B cell (primary cell): ENCODE data around the gene POU2F3. TPM values are rescaled to one million over a fixed set of nuclear protein-coding genes. Genes with fewer than 3 reads are reported as not detected.

ENCODE experiments used
- ATAC-seq: fragments of 200-7000 bp; cut with Tn5 transposase; one replicate; pipeline ENCODE4 v1.10.0; 2021; ENCODE audit warnings: low read depth, mild to moderate bottlenecking, moderate number of reproducible peaks, moderate library complexity
- CTCF ChIA-PET: fragments of 350-600 bp; sonication (Branson Sonifier 250); formaldehyde crosslinking; loops from one replicate; lab custom pipeline; 2021; ENCODE audit warnings: antibody characterized with exemption, inconsistent platforms; lab: Charles Lee
- POLR2A ChIA-PET: fragments of 350-600 bp; sonication (Branson Sonifier 250); formaldehyde crosslinking; loops from one replicate; lab custom pipeline; 2021; ENCODE audit warnings: antibody characterized with exemption; lab: Charles Lee
- DNase-seq: peaks from one replicate; pipeline ENCODE4 v3.0.0; 2013
- H2AFZ ChIP-seq: 2 replicates; pipeline ENCODE4 v1.6.1; 2012; ENCODE audit warnings: mild to moderate bottlenecking, low read depth, low read length; ENCODE audit not compliant: insufficient read depth, poor library complexity, severe bottlenecking
- H3K27ac ChIP-seq, 2 donors: 1 replicate in 1 of 2; 2 replicates in 1 of 2; pipeline ENCODE4 v1.5.1; 2012 to 2013; ENCODE audit warnings: low read length in 2 of 2, mild to moderate bottlenecking in 2 of 2, moderate library complexity in 1 of 2
- H3K27me3 ChIP-seq, 4 experiments: fragments of 200-600 bp in 1 of 4; sonication (generic) in 1 of 4; replicated peaks in 1 of 4; 1 replicate in 2 of 4; 2 replicates in 2 of 4; pipeline versions ENCODE4 v1.6.1 to v1.7.0; 2013 to 2016; ENCODE audit warnings: low read length in 3 of 4, mild to moderate bottlenecking in 2 of 4, mixed read lengths in 1 of 4, moderate library complexity in 1 of 4; ENCODE audit not compliant: insufficient read depth in 4 of 4, control insufficient read depth in 3 of 4; ENCODE audit errors: control extremely low read depth in 1 of 4
- H3K36me3 ChIP-seq, 2 experiments: replicated peaks in 1 of 2; 1 replicate in 1 of 2; 2 replicates in 1 of 2; pipeline versions ENCODE4 v1.6.1 to v1.7.1; 2013; ENCODE audit warnings: low read length in 1 of 2; ENCODE audit not compliant: insufficient read depth in 2 of 2, control insufficient read depth in 1 of 2; ENCODE audit errors: control extremely low read depth in 1 of 2, extremely low read depth in 1 of 2
- H3K4me1 ChIP-seq, 2 donors: fragments of 200-600 bp in 1 of 2; sonication (generic) in 1 of 2; 1 replicate in 1 of 2; 2 replicates in 1 of 2; pipeline versions ENCODE4 v1.5.1 to v1.6.1; 2013 to 2017; ENCODE audit warnings: low read length in 2 of 2; ENCODE audit not compliant: control insufficient read depth in 2 of 2, insufficient read depth in 2 of 2
- H3K4me2 ChIP-seq: replicated peaks from 2 replicates; pipeline ENCODE3; 2012; ENCODE audit warnings: mild to moderate bottlenecking, low read depth, low read length; ENCODE audit not compliant: poor library complexity, severe bottlenecking
- H3K4me3 ChIP-seq, 5 experiments: fragments of 200-600 bp in 1 of 5; sonication (generic) in 1 of 5; 1 replicate in 3 of 5; 2 replicates in 2 of 5; pipeline versions ENCODE4 v1.5.1 to v1.7.0; 2011 to 2016; ENCODE audit warnings: low read length in 4 of 5, mild to moderate bottlenecking in 4 of 5, low read depth in 2 of 5, control low read depth in 1 of 5, moderate library complexity in 1 of 5; ENCODE audit not compliant: insufficient read depth in 1 of 5; ENCODE audit errors: control extremely low read depth in 1 of 5, extremely low read depth in 1 of 5
- H3K79me2 ChIP-seq: fragments of 200-600 bp; sonication (generic); one replicate; pipeline ENCODE4 v1.6.0; 2016; ENCODE audit warnings: low read length; ENCODE audit not compliant: control insufficient read depth, insufficient read depth
- H3K9ac ChIP-seq: fragments of 200-600 bp; sonication (generic); 2 replicates; pipeline ENCODE4 v1.6.1; 2017; ENCODE audit warnings: mild to moderate bottlenecking, low read length, moderate library complexity
- H3K9me3 ChIP-seq, 3 donors: one replicate each; pipeline versions ENCODE4 v1.6.1 to v1.7.1; 2013; ENCODE audit warnings: low read length in 2 of 3; ENCODE audit not compliant: control insufficient read depth in 2 of 3, insufficient read depth in 1 of 3; ENCODE audit errors: control extremely low read depth in 1 of 3
- H4K20me1 ChIP-seq: 2 replicates; pipeline ENCODE4 v1.6.0; 2012; ENCODE audit warnings: mild to moderate bottlenecking, low read length; ENCODE audit not compliant: insufficient read depth, control insufficient read depth, poor library complexity, severe bottlenecking
- H3K27ac Mint-ChIP-seq: one replicate; pipeline ENCODE4 v1.8.0; 2021; ENCODE audit warnings: mixed read lengths
- H3K27me3 Mint-ChIP-seq: one replicate; pipeline ENCODE4 v1.8.0; 2021; ENCODE audit warnings: mixed read lengths
- H3K4me1 Mint-ChIP-seq: one replicate; pipeline ENCODE4 v1.8.0; 2021; ENCODE audit warnings: mixed read lengths
- H3K4me3 Mint-ChIP-seq: one replicate; pipeline ENCODE4 v1.8.0; 2021; ENCODE audit warnings: mixed read lengths
- H3K9me3 Mint-ChIP-seq: one replicate; pipeline ENCODE4 v1.8.0; 2022; ENCODE audit warnings: mixed read lengths; ENCODE audit not compliant: insufficient read depth
- CTCF ChIP-seq: fragments of 200-600 bp; IDR thresholded peaks from one replicate; pipeline ENCODE4 v1.8.0; 2022; ENCODE audit warnings: antibody characterized with exemption, mild to moderate bottlenecking
- EZH2 ChIP-seq: IDR thresholded peaks from 2 replicates; pipeline ENCODE4 v1.6.1; 2012; ENCODE audit warnings: borderline replicate concordance, low read depth, mild to moderate bottlenecking, moderate library complexity, low read length; ENCODE audit not compliant: insufficient read depth, poor library complexity, severe bottlenecking
- WGBS: methylation state at CpG from one replicate; pipeline ENCODE4 v1.1.5; 2013; ENCODE audit warnings: missing lambda C conversion rate; ENCODE audit not compliant: insufficient coverage; 5-methylcytosine and 5-hydroxymethylcytosine counted together
- intact Hi-C: fragments of 100-400 bp; cut with micrococcal nuclease; formaldehyde crosslinking; loops from one replicate; pipeline ENCODE4 v1.10.0; 2022
- polyA plus RNA-seq: library from polyadenylated mRNA; depleted of rRNA; stranded (reverse); fragments of >200 nt; gene quantifications from 2 replicates; pipeline ENCODE4 v1.2.3, GENCODE V29; 2012
- total RNA-seq, 2 donors: library from RNA; stranded (reverse); fragments of 120-200 nt in 1 of 2; gene quantifications; 1 replicate in 1 of 2; 2 replicates in 1 of 2; pipeline versions ENCODE4 v1.2.3 to v1.2.4, GENCODE V29; 2013 to 2022

Gene POU2F3
- total and polyA plus RNA-seq, 2 donors (not counting 1 experiment from before 2014, with no cell fraction given) = not detected

- peaks cover 2 to 51% (median 28%) of the 10 kb centered on the region in 4 experiments for H3K27me3 ChIP-seq
- H3K79me2 ChIP-seq = peaks cover 54% of the 10 kb centered on the region
Measured at GRCh38 chr11:120352405-120352804, 112.5 kb downstream of the POU2F3 start.

GRCh38 chr11:120354068-120354467 lies 114.1 kb downstream of the POU2F3 start:
- no peak for ATAC-seq
- Histone ChIP-seq H3K4me3 (no peak overlapping the region), H3K4me1 (no peaks in the 10 kb centered on the region), H3K27ac (no peak overlapping the region), H3K79me2 (peaks cover 57% of the 10 kb centered on the region), H2AFZ (no peak overlapping the region), H3K9me3 (no peaks in the 10 kb centered on the region), H3K9ac (no peak overlapping the region), H3K4me2 (no peak overlapping the region), H3K36me3 (peaks cover 0 to 3% of the 10 kb centered on the region in 2 experiments), H4K20me1 (peaks cover 76% of the 10 kb centered on the region), H3K27me3 (peaks cover 0 to 47% (median 31%) of the 10 kb centered on the region in 4 experiments)
- H3K4me3 Mint-ChIP-seq = no peak overlapping the region
- H3K9me3 Mint-ChIP-seq = no peaks in the 10 kb centered on the region
- no peak for TF ChIP-seq CTCF
- no peak for TF ChIP-seq EZH2
- intact Hi-C loops = no loop called here
- H3K27me3 Mint-ChIP-seq = peaks cover 49% of the 10 kb centered on the region
- POLR2A ChIA-PET = no interaction called here
- CTCF ChIA-PET = no interaction called here
- no CpG with 5 or more reads among the region's 1 CpG for WGBS
- no peak for DNase-seq
- H3K27ac Mint-ChIP-seq = no peak overlapping the region
- H3K4me1 Mint-ChIP-seq = no peaks in the 10 kb centered on the region

More at GRCh38 chr11:120352405-120352804, 112.5 kb downstream of the POU2F3 start:
- Mint-ChIP-seq H3K27me3 (peaks cover 57% of the 10 kb centered on the region), H3K27ac (no peak overlapping the region), H3K9me3 (no peaks in the 10 kb centered on the region), H3K4me3 (no peak overlapping the region), H3K4me1 (peaks cover 5% of the 10 kb centered on the region)
- ChIA-PET POLR2A (no interaction called here), CTCF (no interaction called here)
- Histone ChIP-seq H3K9me3 (peaks cover 0 to 2% (median 0%) of the 10 kb centered on the region in 3 donors), H3K36me3 (peaks cover 0 to 3% of the 10 kb centered on the region in 2 experiments), H3K27ac (no peak overlapping the region), H4K20me1 (peaks cover 78% of the 10 kb centered on the region), H3K4me1 (no peaks in the 10 kb centered on the region), H3K9ac (no peak overlapping the region), H3K4me2 (no peak overlapping the region), H2AFZ (no peak overlapping the region), H3K4me3 (no peak overlapping the region)
- no peak for TF ChIP-seq CTCF
- no peak for TF ChIP-seq EZH2
- ATAC-seq (no peak), DNase-seq (no peak)
- intact Hi-C loops = no loop called here
- WGBS = 100% methylated on average over 1 of the region's 6 CpGs
